Adrenal gland (tissue), 5 donors: ENCODE results near the gene ZNF468.
"Not testable (repeated sequence)": the region's sequence is repeated elsewhere in the genome, so short reads cannot be mapped to it uniquely, and the experiment has no call there.

ENCODE experiments used
- POLR2A ChIP-seq, 2 donors: fragments of 450-650 bp; IDR thresholded peaks; one replicate each; pipeline ENCODE4 v1.6.1; 2017; ENCODE audit warnings: antibody characterized with exemption in 2 of 2, mild to moderate bottlenecking in 2 of 2, moderate library complexity in 1 of 2
- TF ChIP-seq, protein P1 (sequence below), 6 experiments: fragments of 450-650 bp in 4 of 6; fragments of 200-600 bp in 2 of 6; sonication (generic) in 1 of 6; IDR thresholded peaks; 1 replicate in 5 of 6; 2 replicates in 1 of 6; pipeline versions ENCODE4 v1.5.1 to v1.8.0; 2016 to 2021; ENCODE audit warnings: antibody characterized with exemption in 6 of 6, mild to moderate bottlenecking in 2 of 6, moderate library complexity in 1 of 6
- donor health status: DM: no; HTN: no; CAD: no.

DNA sequence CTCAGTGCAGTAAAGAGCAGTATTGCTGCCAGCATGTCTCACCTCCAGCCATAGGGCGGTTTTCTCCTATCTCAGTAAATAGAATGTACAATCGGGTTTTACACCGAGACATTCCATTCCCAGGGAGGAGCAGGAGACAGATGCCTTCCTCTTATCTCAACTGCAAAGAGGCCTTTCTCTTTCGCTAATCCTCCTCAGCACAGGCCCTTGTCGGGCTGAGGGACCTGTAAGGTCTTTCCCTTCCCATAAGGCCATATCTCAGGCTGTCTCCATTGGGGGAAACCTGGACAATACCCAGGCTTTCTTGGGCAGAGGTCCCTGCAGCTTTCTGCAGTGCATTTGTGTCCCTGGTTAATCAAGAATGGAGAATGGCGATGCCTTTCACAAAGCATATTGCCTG, 15.6 kb upstream of the ZNF468 start:
- not testable (repeated sequence) for TF ChIP-seq POLR2A (IDR thresholded peaks at IDR 0.05)
- TF ChIP-seq, protein P1, sequence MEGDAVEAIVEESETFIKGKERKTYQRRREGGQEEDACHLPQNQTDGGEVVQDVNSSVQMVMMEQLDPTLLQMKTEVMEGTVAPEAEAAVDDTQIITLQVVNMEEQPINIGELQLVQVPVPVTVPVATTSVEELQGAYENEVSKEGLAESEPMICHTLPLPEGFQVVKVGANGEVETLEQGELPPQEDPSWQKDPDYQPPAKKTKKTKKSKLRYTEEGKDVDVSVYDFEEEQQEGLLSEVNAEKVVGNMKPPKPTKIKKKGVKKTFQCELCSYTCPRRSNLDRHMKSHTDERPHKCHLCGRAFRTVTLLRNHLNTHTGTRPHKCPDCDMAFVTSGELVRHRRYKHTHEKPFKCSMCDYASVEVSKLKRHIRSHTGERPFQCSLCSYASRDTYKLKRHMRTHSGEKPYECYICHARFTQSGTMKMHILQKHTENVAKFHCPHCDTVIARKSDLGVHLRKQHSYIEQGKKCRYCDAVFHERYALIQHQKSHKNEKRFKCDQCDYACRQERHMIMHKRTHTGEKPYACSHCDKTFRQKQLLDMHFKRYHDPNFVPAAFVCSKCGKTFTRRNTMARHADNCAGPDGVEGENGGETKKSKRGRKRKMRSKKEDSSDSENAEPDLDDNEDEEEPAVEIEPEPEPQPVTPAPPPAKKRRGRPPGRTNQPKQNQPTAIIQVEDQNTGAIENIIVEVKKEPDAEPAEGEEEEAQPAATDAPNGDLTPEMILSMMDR (IDR thresholded peaks at IDR 0.05), result not testable (repeated sequence)
